Breast epithelium (tissue), 4 donors: ENCODE data around the gene MYOD1. TPM values are rescaled to one million over a fixed set of nuclear protein-coding genes. Genes with fewer than 3 reads are reported as not detected.

Source experiments
- DNase-seq, 2 donors: peaks; one replicate each; pipeline ENCODE4 v3.0.0-alpha.2; 2019; ENCODE audit warnings: low spot score in 2 of 2
- H3K27ac ChIP-seq, 2 donors: fragments of 200-600 bp; sonication (generic) in 1 of 2; one replicate each; pipeline ENCODE4 v1.5.1; 2016 to 2019; ENCODE audit warnings: mild to moderate bottlenecking in 1 of 2
- H3K27me3 ChIP-seq, 2 donors: fragments of 200-600 bp; sonication (generic) in 1 of 2; one replicate each; pipeline versions ENCODE4 v1.5.1 to v1.6.0; 2017 to 2019; ENCODE audit warnings: control low read depth in 1 of 2, mild to moderate bottlenecking in 1 of 2
- H3K36me3 ChIP-seq: fragments of 200-600 bp; one replicate; pipeline ENCODE4 v1.5.1; 2019
- H3K4me1 ChIP-seq, 2 donors: fragments of 200-600 bp; sonication (generic); one replicate each; pipeline ENCODE4 v1.5.1; 2016 to 2019; ENCODE audit warnings: control low read depth in 1 of 2
- H3K4me3 ChIP-seq, 3 donors: fragments of 200-600 bp; sonication (generic); 1 replicate in 2 of 3; 2 replicates in 1 of 3; pipeline ENCODE4 v1.5.1; 2016 to 2019; ENCODE audit warnings: mild to moderate bottlenecking in 3 of 3, moderate library complexity in 2 of 3
- H3K9me3 ChIP-seq, 2 donors: fragments of 200-600 bp; sonication (generic) in 1 of 2; one replicate each; pipeline ENCODE4 v1.5.1; 2016 to 2019; ENCODE audit warnings: control low read depth in 1 of 2
- CTCF ChIP-seq, 3 donors: fragments of 450-650 bp; IDR thresholded peaks; one replicate each; pipeline ENCODE4 v1.5.1; 2016 to 2017; ENCODE audit warnings: antibody characterized with exemption in 3 of 3, mild to moderate bottlenecking in 3 of 3, moderate library complexity in 3 of 3
- POLR2A ChIP-seq: fragments of 450-650 bp; IDR thresholded peaks from one replicate; pipeline ENCODE4 v1.6.1; 2016; ENCODE audit warnings: antibody characterized with exemption, mild to moderate bottlenecking, moderate library complexity
- POLR2AphosphoS5 ChIP-seq, 3 donors: sonication (generic); formaldehyde crosslinking; IDR thresholded peaks; one replicate each; pipeline ENCODE4 v1.6.1; 2017; ENCODE audit warnings: antibody characterized with exemption in 3 of 3
- intact Hi-C: fragments of 100-400 bp; cut with DNase I; formaldehyde crosslinking; loops from one replicate; pipeline ENCODE4 v1.15.1; 2023; ENCODE audit warnings: low total_unique reads
- total RNA-seq, 3 donors: library from RNA; depleted of rRNA; stranded (reverse); fragments of >200 nt; gene quantifications; one replicate each; pipeline ENCODE4 v1.1.0, GENCODE V29; 2016

MYOD1 gene
- total RNA-seq, 3 donors from 2014 or later, result not detected

GRCh38 chr11:17750801-17751165, 31.4 kb downstream of the MYOD1 start:
- no peaks in the 10 kb centered on the region for H3K36me3 ChIP-seq
- H3K27me3 ChIP-seq, result no peaks in the 10 kb centered on the region
- no peak overlapping the region for H3K27ac ChIP-seq
- no peak overlapping the region for H3K4me3 ChIP-seq
- H3K9me3 ChIP-seq, result no peaks in the 10 kb centered on the region
- intact Hi-C loops, result no loop called here
- no peaks in the 10 kb centered on the region for H3K4me1 ChIP-seq
- TF ChIP-seq CTCF (IDR thresholded peaks at IDR 0.05) (no peak), POLR2A (no peak), POLR2AphosphoS5 (IDR thresholded peaks at IDR 0.05) (no peak)
- DNase-seq, result no peak

- Histone ChIP-seq H3K27ac (no peak overlapping the region), H3K4me3 (no peak overlapping the region), H3K4me1 (no peaks in the 10 kb centered on the region), H3K9me3 (no peaks in the 10 kb centered on the region), H3K36me3 (no peaks in the 10 kb centered on the region), H3K27me3 (no peaks in the 10 kb centered on the region)
- TF ChIP-seq CTCF (IDR thresholded peaks at IDR 0.05) (no peak), POLR2AphosphoS5 (IDR thresholded peaks at IDR 0.05) (no peak), POLR2A (no peak)
- intact Hi-C loops, result no loop called here
- no peak for DNase-seq
These were observed 32.2 kb downstream of the MYOD1 start for GRCh38 chr11:17751558-17751957.

- Histone ChIP-seq H3K27ac (no peak overlapping the region), H3K36me3 (no peaks in the 10 kb centered on the region), H3K9me3 (no peaks in the 10 kb centered on the region), H3K4me3 (no peak overlapping the region), H3K4me1 (no peaks in the 10 kb centered on the region), H3K27me3 (no peaks in the 10 kb centered on the region)
- DNase-seq, result no peak
- TF ChIP-seq POLR2A, result no peak
- TF ChIP-seq CTCF (IDR thresholded peaks at IDR 0.05), result no peak
- no peak for TF ChIP-seq POLR2AphosphoS5 (IDR thresholded peaks at IDR 0.05)
- intact Hi-C loops, result no loop called here
These were observed 32.8 kb downstream of the MYOD1 start for GRCh38 chr11:17752144-17752543.

- Histone ChIP-seq H3K4me3 (no peak overlapping the region), H3K9me3 (peaks cover 0 to under 1% of the 10 kb centered on the region in 2 donors), H3K27ac (no peak overlapping the region), H3K4me1 (no peaks in the 10 kb centered on the region), H3K36me3 (no peaks in the 10 kb centered on the region), H3K27me3 (no peaks in the 10 kb centered on the region)
- intact Hi-C loops, result no loop called here
- TF ChIP-seq CTCF (IDR thresholded peaks at IDR 0.05), result no peak
- no peak for TF ChIP-seq POLR2A
- DNase-seq, result no peak
These were observed 33.8 kb downstream of the MYOD1 start for GRCh38 chr11:17753153-17753552.

- DNase-seq, result no peak
- H3K27me3 ChIP-seq, result no peaks in the 10 kb centered on the region
- TF ChIP-seq POLR2A (no peak), POLR2AphosphoS5 (IDR thresholded peaks at IDR 0.05) (no peak), CTCF (IDR thresholded peaks at IDR 0.05) (no peak)
- no peak overlapping the region for H3K27ac ChIP-seq
- H3K9me3 ChIP-seq, result peaks cover 0 to 6% of the 10 kb centered on the region in 2 donors
- no peak overlapping the region for H3K4me3 ChIP-seq
- no peaks in the 10 kb centered on the region for H3K4me1 ChIP-seq
- no peaks in the 10 kb centered on the region for H3K36me3 ChIP-seq
- intact Hi-C loops, result no loop called here
These were observed 34.3 kb downstream of the MYOD1 start for GRCh38 chr11:17753641-17754040.
